Thymus (tissue), 11 donors: ENCODE measurements around the gene IP6K1. TPM values are rescaled to one million over a fixed set of nuclear protein-coding genes. Genes with fewer than 3 reads are reported as not detected.

Experiments used
- DNase-seq, 9 donors: peaks; one replicate each; pipeline ENCODE4 v3.0.0-alpha.2; 2013; ENCODE audit warnings: low spot score in 9 of 9, low read depth in 6 of 9, missing footprints in 1 of 9
- H3K27ac ChIP-seq, 2 donors: one replicate each; pipeline ENCODE4 v1.5.1; 2013; ENCODE audit warnings: control low read depth in 1 of 2, low read depth in 1 of 2, low read length in 1 of 2, mild to moderate bottlenecking in 1 of 2, moderate library complexity in 1 of 2
- H3K27me3 ChIP-seq, 2 donors: one replicate each; pipeline ENCODE4 v1.5.1; 2013; ENCODE audit warnings: low read length in 1 of 2; ENCODE audit not compliant: control insufficient read depth in 2 of 2, insufficient read depth in 1 of 2
- H3K36me3 ChIP-seq, 2 donors: one replicate each; pipeline ENCODE4 v1.5.1; 2013; ENCODE audit warnings: low read length in 1 of 2, mild to moderate bottlenecking in 1 of 2, moderate library complexity in 1 of 2; ENCODE audit not compliant: control insufficient read depth in 2 of 2, insufficient read depth in 2 of 2
- H3K4me1 ChIP-seq, 2 donors: one replicate each; pipeline ENCODE4 v1.5.1; 2013; ENCODE audit warnings: low read length in 2 of 2; ENCODE audit not compliant: control insufficient read depth in 2 of 2, insufficient read depth in 2 of 2
- H3K4me3 ChIP-seq, 2 donors: one replicate each; pipeline ENCODE4 v1.5.1; 2013; ENCODE audit warnings: low read length in 2 of 2, control low read depth in 1 of 2, mild to moderate bottlenecking in 1 of 2
- H3K9me3 ChIP-seq, 2 donors: one replicate each; pipeline ENCODE4 v1.5.1; 2013; ENCODE audit warnings: low read length in 1 of 2, mild to moderate bottlenecking in 1 of 2; ENCODE audit not compliant: control insufficient read depth in 2 of 2, insufficient read depth in 1 of 2
- WGBS: extraction: QIAGEN DNeasy Blood & Tissue Kit; methylation state at CpG from one replicate; pipeline ENCODE4 v1.1.7; 2013; 5-methylcytosine and 5-hydroxymethylcytosine counted together
- polyA plus RNA-seq: library from polyadenylated mRNA; stranded (reverse); fragments of 200-250 nt; gene quantifications from one replicate; pipeline ENCODE4 v1.2.3, GENCODE V29; 2013
- total RNA-seq: library from RNA; stranded (reverse); fragments of 120-200 nt; gene quantifications from one replicate; pipeline ENCODE4 v1.2.4, GENCODE V29; 2013
- donor health status: healthy.

The IP6K1 gene
- total and polyA plus RNA-seq, 2 donors = 12.2 to 17.2 TPM

DNA sequence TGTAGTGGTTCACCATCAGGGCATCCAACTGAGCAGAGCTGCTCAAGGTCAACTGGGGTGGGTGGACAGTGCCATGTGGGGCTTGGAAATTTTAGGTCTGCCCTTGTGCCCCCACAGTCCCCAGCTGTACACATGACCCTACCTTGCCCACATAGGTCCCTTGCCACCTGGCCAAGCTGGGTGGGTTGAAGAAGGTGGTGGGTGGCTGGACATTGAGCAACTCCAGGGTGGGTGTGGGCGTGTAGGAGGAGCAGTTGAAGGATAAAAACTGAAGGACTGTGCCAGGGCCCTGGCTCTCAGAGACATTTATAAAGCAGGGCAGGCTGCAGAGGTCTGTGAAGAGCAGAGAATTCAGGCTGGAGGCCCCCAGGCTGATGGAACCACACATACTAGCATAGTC, 12.8 kb upstream of the IP6K1 start:
- H3K27ac ChIP-seq = no peak overlapping the region
- 85% methylated on average over 1 of the region's 1 CpG for WGBS

DNA sequence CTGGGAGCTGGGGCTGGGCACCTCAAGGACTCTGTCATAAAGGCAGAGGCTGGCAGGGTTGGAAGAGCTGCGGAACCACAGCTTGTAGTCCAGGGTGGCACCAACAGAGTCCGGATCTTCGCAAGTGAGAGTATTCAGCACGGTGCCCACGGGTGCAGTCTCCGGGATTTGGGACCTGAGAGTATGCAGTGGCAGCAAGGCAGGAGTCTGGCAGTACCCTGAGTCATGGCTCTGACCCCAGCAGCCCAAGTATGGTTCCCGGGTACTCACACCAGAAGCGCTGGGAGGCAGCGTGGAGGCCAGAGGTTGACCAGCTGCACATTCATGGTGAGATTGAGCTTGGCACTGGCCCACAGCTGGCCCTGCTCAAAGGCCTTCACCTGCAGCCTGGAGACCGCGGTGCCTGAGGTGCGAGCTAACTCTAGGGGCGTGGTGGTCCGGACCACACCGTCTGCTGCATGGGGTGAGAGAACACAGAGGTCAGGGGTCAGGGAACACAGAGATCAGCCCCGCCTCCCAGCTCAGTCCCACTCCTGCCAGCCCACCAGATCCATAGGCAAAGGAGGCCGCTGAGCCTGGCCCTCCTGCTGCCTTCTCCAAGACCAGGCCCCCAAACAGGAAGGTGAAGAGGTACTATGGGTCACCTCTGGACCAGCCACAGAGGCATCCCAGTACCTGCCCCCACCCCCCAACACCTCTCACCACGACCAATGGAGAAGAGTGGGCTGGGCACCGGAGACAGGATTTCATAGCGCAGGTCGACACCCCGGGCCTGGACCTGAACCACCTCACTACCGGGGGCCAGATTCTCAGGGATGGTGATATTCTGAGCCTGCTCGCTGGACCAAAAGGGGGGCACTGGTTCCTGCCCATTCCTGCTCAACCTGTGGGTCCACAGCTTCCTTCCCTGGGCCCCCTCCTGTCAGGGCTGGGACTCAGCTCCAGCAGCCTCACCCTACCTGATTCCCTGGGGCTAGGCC, 8.9 kb upstream of the IP6K1 start:
- H3K9me3 ChIP-seq = no peaks in the 10 kb centered on the region
- DNase-seq = no peak
- 96% methylated on average over 24 of the region's 24 CpGs for WGBS
- H3K4me1 ChIP-seq = peaks cover 0 to 8% of the 10 kb centered on the region in 2 donors
- no peak overlapping the region for H3K4me3 ChIP-seq
- H3K36me3 ChIP-seq = no peaks in the 10 kb centered on the region
- no peak overlapping the region for H3K27ac ChIP-seq
- no peaks in the 10 kb centered on the region for H3K27me3 ChIP-seq

More for the DNA sequence above, 12.8 kb upstream of the IP6K1 start:
- Histone ChIP-seq H3K27me3 (peaks cover 4 to 26% of the 10 kb centered on the region in 2 donors), H3K9me3 (peaks cover 0 to 7% of the 10 kb centered on the region in 2 donors), H3K4me3 (no peak overlapping the region), H3K4me1 (peaks cover 0 to 12% of the 10 kb centered on the region in 2 donors), H3K36me3 (no peaks in the 10 kb centered on the region)
- no peak for DNase-seq

DNA sequence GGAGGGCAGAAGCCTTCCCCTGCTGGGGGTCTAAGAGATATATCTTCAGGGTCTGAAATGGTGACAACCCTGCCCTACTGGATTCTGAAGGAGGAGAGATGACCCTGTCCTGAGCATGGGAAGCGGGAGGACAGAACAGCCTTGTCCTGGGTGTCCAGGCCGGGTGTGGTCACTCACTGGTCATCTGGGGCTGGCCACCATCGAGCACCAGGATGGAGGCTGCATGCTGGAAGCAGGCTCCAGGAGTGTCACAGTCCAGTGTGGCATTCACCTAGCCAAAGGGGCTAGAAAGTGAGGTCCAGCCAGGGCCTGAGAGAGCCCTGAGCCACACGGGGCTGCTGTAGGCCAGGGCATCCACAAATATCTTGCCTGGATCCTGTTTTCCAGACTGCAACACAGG, 8.1 kb upstream of the IP6K1 start:
- Histone ChIP-seq H3K9me3 (no peaks in the 10 kb centered on the region), H3K4me3 (no peak overlapping the region), H3K27ac (no peak overlapping the region), H3K4me1 (peaks cover 0 to 15% of the 10 kb centered on the region in 2 donors), H3K27me3 (no peaks in the 10 kb centered on the region), H3K36me3 (no peaks in the 10 kb centered on the region)
- 91% methylated on average over 4 of the region's 4 CpGs for WGBS
- DNase-seq = no peak

DNA sequence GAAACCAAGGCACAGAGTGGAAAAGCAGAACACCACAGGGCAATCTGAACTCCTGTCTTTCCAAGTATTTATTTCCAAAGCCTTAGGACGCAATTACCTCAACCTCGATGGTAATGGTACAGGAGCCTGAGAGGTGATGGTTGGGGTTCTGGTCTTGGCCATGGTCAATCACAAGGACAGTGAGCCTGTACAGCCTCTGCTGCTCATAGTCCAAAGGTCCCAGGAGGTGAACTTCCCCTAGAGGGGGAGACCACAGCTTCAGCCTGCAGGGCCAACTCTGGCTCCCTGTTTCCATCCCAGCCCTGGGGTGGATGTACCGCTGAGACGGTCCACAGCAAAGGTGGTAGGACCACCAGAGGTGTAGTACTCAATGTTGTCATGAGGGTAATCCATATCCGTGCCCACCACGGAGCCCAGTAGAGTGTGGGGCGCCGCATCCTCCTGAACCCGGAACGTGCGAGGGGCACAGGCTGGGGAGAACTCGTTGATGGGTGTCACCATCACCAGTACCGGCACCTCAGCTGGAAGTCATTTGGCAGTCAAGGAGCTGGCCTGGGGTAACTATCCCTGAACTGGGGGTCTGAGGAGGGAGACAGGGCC, 7.2 kb upstream of the IP6K1 start:
- no peaks in the 10 kb centered on the region for H3K9me3 ChIP-seq
- H3K4me3 ChIP-seq = no peak overlapping the region
- no peak for DNase-seq
- 98% methylated on average over 13 of the region's 13 CpGs for WGBS
- H3K27me3 ChIP-seq = no peaks in the 10 kb centered on the region
- no peak overlapping the region for H3K27ac ChIP-seq
- peaks cover 0 to 15% of the 10 kb centered on the region in 2 donors for H3K4me1 ChIP-seq
- H3K36me3 ChIP-seq = no peaks in the 10 kb centered on the region

DNA sequence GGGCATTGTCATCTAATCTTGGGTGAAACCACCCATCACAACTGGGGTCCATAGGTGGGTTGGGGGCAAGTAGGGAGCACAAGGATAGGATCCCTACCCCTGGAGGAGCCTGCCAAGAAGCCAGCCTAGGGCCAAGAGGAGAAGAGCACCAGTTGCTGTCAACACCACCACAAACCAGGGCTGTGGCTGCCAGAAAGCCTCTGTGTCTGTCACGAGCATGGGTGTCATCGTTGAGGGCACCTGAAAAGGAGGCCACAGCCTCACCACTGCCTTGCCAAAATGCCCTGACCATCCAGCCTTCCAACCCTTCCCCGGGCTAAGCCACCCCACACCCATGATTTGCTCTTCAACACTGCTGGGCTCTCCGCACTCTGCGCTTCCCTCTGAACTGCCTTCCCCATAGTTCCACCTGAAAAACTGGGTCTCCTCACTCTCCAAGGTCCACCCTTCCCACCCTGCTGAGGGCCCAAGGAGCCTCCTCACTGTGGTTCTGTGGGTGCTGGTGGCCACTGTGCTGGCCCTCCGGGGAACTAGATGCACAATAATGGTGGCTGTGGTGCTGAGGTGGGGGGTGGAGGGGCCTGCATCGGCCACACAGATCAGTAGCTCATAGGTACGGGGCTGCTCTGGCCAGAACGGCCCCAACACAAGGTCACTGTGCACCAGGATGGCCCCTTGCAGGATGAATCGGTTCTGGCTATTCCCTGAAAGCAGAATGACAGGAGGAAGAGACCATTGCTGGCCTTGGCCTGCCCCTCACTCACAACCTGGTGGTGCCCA, 6.2 kb upstream of the IP6K1 start:
- no peaks in the 10 kb centered on the region for H3K9me3 ChIP-seq
- WGBS = 96% methylated on average over 10 of the region's 10 CpGs
- no peak for DNase-seq
- H3K36me3 ChIP-seq = no peaks in the 10 kb centered on the region
- peaks cover 0 to 15% of the 10 kb centered on the region in 2 donors for H3K4me1 ChIP-seq
- H3K27me3 ChIP-seq = no peaks in the 10 kb centered on the region
- no peak overlapping the region for H3K27ac ChIP-seq
- no peak overlapping the region for H3K4me3 ChIP-seq

DNA sequence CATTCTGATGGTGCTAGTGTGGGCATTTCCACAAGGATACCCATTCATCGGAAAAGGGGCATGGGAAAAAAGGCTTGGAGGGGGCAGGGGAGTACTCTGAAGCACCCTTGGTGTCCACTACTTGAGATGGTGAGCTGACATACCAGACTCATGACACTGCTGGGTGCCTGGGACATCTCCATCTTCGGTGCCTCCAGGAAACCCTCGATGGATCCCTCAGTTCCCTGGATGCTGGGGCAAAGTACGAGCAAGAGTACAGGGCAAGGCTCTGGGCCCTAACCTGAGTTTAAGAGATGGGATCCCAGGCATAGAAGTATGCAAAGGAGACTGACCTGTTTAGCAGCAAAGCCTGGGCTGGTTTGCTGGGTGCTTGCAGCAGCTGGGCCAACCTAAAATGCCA, 5.2 kb upstream of the IP6K1 start:
- Histone ChIP-seq H3K9me3 (no peaks in the 10 kb centered on the region), H3K4me3 (no peak overlapping the region), H3K27ac (no peak overlapping the region), H3K4me1 (peaks cover 6 to 24% of the 10 kb centered on the region in 2 donors), H3K27me3 (no peaks in the 10 kb centered on the region), H3K36me3 (no peaks in the 10 kb centered on the region)
- DNase-seq = no peak
- WGBS = 98% methylated on average over 4 of the region's 4 CpGs

DNA sequence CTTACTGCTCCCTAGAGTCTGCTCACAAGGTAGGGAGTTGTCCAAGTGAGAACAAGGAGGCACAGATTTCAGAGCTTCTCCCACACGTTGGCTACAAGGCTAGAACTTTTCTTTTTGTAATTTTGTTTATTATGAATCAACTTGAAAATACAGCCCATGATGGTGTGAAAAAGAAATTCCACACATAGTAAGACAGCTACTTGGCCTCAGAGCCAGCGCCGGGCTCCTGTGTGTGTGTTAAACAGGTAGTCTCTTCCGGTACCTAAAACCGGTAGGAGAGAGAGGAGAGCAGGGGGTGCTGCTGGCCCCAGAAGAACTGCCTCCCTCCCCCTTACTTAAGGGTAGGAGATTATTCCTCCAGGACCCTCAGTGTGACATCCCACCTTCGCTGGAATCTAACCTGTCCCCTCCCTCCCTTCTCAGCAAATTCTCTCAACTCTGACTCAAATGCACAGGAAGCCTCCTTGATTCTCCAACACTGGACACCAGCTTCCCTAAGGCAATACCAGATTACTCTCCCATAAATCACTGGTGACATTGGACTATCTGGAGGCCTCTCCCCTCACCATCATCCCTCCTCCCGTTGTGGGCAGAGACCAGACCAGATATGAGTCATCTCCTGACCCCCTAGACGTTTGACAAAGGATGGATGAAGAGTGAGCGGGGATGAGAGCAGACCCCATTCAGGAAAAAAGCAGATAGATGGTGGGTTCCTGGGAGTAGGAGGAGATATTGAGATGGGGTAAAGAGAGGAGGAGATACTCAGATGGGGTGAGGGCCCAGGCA, 4.5 kb upstream of the IP6K1 start:
- H3K4me1 ChIP-seq = peaks cover 6 to 24% of the 10 kb centered on the region in 2 donors
- no peaks in the 10 kb centered on the region for H3K9me3 ChIP-seq
- no peak overlapping the region for H3K4me3 ChIP-seq
- H3K36me3 ChIP-seq = no peaks in the 10 kb centered on the region
- no peaks in the 10 kb centered on the region for H3K27me3 ChIP-seq
- 89% methylated on average over 9 of the region's 9 CpGs for WGBS
- DNase-seq = no peak
- H3K27ac ChIP-seq = peak overlapping the region in 1 of 2 donors; percentile 85

DNA sequence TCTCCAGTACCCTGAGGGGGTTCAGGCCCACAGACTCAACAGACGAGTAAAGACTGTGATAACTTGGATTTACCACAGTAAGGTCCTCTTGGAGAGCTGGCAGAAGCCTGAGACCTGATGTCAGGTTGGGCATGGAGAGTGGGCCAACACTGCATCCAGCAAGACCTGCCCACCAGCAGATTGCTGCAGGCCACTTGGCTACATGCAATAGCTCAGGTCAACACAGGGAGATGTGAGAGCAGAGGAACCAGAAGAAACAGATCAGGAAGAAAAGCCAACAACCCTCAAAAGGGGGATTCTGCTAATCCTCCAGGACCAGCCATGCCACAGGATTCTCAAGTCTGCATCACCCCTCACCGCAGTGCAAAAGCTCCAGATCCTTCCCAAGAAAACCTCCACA, 1.7 kb upstream of the IP6K1 start:
- Histone ChIP-seq H3K36me3 (peaks cover 5 to 8% of the 10 kb centered on the region in 2 donors), H3K4me3 (no peak overlapping the region), H3K4me1 (peaks cover 12 to 30% of the 10 kb centered on the region in 2 donors), H3K9me3 (no peaks in the 10 kb centered on the region), H3K27ac (no peak overlapping the region), H3K27me3 (no peaks in the 10 kb centered on the region)
- DNase-seq = no peak
- 97% methylated on average over 2 of the region's 2 CpGs for WGBS
